HG03159 (cell line): ENCODE data around the gene LRRK1.

Experiments used
- ATAC-seq: cut with Tn5 transposase; IDR thresholded peaks from one replicate; pipeline ENCODE4 v1.9.1; 2021; ENCODE audit warnings: mild to moderate bottlenecking, moderate library complexity; ENCODE audit not compliant: unreplicated experiment

Gene LRRK1

DNA sequence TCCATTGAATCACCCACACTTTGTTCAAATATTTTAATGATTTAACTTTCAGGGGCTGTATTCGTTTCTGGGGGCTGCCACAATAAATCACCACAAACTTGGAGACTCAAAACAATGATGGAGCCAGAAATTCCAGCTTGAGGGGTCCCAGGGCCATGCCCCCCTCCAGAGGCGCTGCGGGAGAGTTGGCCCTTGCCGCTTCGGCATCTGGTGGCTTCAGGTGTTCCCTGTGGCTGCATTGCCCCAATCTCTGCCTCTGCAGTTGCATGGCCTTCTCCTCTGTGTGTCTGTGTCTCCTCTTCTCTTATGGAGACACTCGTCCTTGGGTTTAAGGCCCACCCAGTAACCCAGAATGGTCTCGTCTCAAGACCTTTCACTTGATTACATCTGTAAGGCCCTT, 187.9 kb downstream of the LRRK1 start:
- ATAC-seq: no peak

DNA sequence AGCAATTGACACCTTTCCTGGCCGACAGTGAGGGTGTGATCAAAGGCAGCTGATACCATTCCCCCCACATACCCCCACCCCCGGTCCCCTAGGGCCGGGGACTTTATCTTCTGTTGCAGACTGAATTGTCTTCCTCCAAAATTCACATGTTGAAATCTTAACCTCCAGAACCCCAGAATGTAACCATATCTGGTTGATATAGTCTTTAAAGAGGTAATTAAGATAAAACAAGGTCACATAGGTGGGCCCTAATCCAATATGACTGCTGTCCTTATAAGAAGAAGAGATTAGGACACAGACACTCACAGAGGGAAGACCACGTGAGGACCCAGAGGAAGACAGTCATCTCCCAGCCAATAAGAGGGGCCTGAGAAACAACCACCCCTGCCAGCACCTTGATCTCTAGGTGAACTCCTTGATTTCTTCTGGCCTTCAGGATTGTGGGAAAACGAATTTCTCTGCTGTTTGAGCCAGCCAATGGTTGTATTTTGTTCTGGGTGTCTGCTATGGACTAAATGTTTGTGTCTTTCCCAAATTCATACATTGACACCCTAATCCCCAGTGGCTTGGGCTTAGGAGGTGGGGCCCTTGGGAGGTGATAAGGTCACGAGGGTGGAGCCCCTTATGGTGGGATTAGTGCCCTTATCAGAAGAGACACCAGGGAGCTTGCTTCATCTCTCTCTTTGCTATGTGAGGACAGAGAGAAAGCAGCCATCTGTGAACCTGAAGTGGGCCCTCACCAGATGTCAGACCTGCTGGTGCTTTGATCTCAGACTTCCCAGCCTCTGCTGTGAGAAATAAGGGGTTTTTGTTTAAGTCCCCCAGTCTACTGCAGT, 188.7 kb downstream of the LRRK1 start:
- ATAC-seq: no peak

DNA sequence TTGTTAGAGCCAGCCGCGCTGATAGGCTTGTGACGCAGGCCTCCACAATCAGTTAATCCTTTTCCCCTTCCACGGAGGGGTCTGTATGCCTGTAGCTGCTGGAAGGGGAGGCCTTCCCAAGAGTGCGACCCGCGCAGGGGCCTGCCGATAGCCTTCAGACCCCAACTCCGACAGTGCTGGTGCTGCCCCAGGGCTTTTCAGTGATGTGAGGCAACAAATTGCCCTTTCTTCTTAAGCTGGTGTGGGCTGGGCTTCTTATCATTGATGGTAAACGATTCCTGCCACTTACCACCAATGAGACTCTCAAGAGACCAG, 189.3 kb downstream of the LRRK1 start:
- no peak for ATAC-seq

DNA sequence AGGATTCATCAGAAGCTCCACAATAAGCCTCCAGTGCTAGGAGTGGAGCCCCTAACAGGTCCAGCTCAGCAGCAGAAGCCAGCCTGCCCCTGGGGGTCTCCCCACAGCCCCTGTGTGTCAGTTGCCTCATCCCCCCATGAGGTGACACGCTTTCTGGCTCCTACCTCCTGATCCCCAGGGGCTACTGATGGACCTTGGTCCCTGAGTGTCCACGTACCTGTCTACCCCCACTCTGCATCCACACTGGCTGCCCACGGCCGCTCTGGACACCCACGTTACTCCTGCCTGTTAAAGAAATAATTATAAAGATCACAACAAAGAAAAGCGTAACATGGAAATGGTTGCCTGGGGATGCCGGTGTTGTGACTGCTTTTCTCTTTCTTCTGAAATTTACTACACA, 189.6 kb downstream of the LRRK1 start:
- ATAC-seq: no peak

DNA sequence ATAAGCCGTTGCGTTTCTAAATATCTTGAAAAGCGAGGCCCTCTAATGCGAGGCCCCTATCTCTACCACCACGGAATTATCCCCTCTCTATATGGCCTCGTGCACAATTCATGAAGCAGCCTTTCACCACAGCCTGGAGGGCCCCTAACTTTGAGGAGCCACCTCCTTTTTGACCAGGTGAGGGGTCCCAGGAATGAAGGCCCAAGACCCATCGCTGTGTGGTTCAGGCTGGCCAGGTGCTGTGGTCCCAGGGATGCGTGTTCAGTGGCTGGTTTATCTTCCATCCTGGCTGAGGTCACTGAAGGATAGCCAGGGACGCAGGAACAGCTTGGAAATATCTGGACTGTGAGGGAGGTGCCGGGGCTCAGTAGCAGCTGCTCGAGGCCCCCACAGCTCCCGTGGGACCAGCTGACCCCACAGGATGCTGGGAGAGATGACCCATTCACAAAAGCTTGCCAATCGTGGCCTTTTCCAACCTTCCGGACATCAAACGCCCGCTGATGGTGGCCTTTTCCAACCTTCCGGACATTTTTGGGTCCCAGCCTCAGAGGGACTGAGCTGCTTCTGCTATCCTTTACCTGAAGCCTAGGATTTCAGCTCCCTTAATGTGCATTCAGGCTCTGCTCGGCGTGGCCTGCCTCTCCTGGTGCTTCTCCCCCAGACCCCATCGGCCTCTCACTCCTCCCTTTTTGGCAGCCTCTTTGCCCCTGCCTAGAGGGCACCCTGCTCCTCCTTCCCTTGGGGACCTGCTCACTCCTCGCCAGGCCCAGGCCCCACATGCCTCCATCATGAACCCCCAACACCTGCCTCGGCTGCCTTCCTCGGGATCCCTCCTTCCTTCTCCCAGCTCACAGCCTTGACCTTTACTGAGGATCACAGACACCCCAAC, 191.8 kb downstream of the LRRK1 start:
- no peak for ATAC-seq

DNA sequence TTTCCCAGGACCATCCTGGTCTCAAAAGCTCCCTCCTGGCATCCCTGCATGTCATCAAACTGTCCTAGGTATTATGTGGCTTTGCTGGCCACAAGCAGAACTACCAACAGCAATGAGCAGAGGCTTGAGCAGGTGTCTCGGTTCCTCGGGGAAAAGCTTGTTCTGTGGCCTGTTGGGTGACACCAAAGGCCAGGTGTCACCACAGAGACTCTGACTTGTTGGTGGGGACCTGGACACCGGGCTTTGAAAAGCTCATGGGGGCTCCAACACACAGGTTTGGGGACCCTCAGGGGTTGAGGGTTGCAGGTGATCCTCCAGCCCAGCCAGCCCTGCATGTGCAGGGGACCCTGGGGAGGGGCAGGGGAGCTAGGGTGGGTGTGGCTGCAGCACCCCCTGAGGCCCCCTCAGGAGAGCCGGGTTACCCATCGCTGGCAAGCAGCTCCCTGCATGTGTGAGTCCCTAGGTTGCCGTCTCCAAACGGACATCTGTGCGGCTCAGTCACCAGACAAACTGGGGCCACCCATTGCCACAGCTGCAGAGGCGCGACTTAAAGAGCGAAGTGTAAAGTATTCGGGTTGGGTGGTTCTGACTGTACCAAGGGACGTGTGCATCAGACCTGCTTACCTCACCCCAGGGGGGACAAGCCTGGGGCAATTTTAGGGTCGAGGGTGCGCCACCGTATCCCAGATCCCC, 192.6 kb downstream of the LRRK1 start:
- no peak for ATAC-seq

DNA sequence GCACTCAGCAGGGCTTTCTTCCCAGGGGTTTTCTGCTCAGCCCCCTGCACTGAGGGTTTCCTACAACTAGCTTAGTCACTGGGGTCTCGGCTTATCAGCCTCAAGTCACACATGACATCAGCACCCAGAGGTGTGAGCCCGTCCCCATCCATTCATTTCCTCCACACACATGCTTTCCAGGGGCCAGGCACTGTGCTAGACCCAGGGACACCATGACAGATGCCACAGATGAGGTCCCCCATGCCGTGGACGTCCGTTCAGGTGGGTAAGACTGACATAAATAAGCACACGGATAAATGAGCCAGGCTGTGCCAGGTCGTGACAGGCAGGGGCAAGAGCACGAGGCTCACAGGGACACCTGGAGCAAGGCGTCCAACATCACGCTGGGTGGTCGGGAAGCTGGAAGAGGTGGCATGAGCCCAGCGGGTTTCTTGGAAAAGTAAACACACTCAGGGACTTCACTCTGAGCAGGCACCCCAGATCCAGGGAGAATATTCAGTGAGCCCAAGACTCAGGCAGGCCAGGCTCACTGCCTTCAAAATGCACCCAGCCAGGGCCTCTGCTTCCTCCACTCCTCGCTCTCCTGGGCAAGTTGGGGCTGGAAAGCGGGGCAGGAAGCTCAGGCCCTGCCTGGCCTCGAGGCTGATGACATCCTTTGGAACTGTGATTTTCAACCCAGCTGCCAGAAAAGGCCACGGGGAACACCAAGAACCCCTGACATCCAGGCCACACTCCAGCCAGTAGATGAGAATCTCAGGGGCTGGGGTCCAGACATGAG, 193.4 kb downstream of the LRRK1 start:
- no peak for ATAC-seq

DNA sequence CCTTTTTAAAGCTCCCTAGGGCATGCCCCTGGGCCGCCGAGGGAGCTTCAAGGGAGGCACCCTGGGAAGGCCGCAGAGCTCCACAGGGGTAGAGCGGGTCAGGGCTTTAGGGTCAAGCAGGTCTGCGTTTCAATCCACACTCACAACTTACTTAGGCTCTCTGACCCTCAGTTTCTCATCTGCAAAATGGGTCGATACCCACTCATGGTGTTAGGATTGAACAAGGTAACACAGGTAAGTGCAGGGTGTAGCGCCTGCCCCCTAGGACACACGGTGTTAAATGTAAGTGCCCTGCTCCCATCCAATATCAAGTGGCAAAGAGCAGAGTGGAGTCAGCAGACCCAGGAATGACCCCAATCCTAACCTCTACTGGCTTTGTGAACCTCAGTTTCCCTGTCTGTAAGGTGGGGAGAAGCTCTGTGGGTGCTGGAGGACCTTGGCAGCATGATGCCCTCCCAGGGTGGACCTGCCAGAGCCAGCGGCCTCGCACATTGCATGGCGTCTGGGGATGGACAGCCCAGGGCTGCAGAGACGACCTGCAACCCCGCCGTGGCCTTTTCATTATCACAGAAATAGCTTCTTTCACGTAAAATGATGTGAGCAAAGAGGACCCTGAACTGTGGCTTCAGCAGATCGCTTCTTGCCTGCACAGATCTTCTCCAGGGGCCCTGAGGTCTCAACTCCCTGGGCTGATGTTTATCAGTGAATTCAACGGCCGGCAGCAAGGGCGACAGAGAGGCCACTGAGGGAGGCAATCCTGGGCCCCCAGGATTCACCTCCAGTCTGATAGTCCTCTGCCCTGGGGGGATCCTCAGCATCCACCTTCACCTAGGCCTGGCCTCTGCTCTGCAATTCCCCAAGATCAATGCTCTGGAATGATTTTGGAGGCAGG, 194.2 kb downstream of the LRRK1 start:
- no peak for ATAC-seq

DNA sequence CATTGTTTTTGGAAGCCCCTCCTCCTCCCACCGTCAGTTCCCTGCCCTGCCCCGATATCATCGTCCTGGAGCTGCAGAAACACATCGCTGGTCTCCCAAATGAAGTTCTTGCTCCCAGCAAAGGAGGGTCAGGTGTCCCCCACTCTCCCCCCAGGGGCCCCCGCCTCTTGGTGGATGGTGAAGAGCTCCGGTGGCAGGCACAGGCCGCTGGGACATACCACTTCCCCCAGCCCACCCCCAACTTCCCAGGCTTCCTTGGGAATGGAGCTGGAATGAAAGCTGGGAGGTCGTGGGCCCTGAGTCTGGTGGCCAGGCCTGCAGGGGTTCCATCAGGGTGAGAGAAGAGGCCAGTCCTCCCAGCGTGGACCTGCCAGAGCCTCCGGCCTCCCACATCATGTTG, 195.0 kb downstream of the LRRK1 start:
- no peak for ATAC-seq

DNA sequence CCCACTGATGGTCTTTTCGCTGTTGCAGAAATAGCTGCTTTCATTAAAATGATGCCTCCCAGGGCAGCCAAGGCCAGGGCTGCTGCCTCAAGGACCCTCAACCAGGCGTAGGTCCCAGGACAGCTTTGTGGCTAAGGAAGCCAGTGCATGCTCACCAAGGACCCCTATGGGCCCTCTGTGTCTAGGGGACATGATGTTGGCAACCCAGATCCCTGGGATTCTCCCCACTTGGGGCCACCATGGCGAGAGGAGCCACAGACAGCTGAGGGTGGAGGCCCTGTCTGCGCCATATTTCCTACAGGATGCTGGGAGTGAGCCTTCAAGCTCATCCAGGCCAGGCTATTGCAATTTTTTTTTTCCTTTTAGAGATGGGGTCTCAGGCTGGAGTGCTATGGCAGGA, 195.5 kb downstream of the LRRK1 start:
- ATAC-seq: no peak

DNA sequence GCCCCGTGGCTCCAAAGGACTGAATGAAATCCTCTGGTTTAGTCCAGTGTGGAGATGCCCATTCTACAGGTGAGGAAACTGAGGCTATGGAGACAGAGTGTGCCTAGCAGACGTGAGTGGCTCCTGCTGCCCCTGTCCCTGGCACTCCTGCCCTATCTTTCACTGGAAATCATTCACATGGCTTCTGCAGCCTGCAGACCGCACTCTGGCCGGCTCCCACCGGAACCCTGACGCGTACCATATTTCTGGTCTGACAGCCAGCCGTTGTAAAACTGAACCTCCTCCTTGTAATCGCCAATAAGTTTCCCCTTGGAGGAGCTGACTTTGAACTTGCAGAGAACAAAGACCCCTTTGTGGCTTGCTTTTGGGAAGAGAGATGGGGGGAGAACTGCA, 196.2 kb downstream of the LRRK1 start:
- no peak for ATAC-seq

DNA sequence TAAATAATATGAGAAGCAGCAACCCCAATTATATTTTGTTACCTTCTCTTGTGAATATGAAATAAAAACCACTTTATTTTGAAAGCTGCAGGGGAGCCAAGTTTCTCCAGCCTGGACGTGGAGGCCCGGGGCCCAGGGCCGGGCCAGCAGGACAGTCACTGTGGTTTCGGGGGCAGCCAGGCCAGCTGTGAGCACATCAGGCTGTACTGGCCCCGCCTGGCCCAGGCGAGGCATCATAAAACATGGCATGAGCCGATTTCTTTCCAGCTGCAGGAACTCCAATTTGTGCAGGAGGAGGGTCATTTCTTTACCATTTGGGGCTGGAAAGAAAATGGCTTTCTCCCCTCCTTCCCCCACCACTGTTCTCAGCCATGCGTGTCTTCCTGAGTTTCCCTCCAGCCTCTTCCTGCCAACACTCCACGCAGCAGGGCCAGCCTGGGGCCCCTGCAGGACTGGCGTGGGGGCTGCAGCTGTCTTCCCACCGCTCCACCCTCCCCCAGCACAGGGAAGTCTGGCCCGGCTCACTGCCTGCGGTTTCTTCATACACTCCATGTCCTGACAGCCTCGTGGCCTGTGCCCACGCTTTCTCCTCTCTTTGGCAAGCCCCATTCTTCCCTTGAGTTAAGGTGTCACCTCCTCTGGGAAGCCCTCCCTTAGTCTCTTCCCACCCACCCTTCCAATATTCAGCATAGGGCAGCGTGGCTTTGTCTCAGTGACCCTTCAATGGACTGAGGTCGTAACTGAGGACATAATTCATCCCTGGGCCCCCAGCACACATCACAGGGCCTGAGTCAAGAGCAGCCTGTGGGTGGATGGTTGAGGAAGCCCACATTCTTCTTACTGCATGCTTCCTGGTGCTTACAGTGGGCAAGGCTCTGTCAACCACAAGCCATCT, 196.9 kb downstream of the LRRK1 start:
- ATAC-seq: no peak

DNA sequence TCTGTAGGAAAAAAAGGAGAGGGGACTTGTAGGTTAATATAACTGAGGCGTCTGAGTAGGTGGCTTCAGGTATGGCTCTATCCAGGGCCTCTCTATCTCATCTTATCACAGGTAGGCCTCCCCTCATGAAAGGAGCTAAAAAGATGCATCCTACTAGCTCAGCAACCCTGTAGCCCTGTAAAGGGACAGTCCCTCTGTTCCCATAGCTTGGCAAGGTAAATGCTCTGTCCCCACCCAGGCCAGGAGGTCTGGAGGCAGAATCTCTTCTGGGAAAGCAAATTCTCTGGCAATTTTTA, 197.5 kb downstream of the LRRK1 start:
- ATAC-seq: no peak

DNA sequence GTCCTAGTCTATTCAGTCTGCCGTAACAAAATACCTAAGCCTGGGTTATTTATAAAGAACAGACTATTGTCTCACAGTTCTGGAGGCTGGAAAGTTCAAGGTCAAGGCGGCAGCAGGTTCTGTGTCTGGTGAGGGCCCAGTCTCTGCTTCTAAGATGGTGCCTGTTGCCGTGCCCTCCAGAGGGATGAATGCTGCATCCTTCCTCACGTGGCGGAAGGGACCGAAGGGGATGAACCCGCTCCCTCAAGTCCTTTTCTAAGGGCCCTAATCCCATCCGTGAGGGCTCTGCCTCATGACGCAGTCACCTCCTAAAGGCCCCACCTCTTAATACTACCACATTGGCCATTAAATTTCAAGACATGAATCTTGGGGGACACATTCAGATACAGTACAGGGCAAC, 199.0 kb downstream of the LRRK1 start:
- no peak for ATAC-seq

DNA sequence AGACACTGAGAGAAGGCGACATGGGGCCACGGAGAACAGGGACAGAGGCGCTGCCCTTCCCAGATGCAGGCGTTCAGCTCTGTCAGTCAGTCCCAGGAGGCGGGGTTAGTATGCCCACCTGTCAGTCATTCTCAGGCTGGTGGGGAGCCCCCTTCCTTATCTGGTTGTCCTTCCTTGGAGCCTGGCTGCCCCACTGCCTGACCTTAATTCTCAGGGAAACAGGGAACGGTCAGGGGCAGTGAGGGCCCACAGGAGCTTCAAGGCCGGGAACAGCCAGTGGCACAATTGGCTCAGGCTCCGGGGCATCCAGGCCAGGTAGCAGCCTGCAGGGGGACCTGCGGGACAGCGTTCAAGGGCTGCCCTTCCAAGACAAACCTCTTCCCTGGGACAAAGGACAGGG, 199.5 kb downstream of the LRRK1 start:
- ATAC-seq: no peak

DNA sequence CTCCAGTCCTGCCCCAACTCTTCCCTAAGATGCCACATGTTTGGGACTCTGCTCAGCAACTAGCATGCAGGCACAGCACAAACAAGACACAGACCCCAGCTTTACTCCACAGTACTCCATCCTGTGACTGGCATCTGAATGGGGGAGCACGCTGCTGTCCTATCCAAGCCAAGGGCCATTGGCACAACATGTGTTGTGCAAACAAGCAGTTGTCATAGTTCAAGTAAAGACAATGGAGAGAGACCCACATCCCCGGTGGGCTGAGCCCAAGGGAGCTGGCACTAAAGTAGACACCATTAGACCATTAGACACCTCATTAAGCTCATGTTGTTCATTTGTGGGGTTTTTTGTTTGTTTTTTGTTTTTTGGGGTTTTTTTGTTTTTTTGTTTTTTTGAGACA, 200.0 kb downstream of the LRRK1 start:
- no peak for ATAC-seq
